Measurements from ENCODE around the gene MAPK7.

GRCh38 chr17:19388791-19389785 is 10.8 kb downstream of the MAPK7 start:
- TF ChIP-seq, protein P1, sequence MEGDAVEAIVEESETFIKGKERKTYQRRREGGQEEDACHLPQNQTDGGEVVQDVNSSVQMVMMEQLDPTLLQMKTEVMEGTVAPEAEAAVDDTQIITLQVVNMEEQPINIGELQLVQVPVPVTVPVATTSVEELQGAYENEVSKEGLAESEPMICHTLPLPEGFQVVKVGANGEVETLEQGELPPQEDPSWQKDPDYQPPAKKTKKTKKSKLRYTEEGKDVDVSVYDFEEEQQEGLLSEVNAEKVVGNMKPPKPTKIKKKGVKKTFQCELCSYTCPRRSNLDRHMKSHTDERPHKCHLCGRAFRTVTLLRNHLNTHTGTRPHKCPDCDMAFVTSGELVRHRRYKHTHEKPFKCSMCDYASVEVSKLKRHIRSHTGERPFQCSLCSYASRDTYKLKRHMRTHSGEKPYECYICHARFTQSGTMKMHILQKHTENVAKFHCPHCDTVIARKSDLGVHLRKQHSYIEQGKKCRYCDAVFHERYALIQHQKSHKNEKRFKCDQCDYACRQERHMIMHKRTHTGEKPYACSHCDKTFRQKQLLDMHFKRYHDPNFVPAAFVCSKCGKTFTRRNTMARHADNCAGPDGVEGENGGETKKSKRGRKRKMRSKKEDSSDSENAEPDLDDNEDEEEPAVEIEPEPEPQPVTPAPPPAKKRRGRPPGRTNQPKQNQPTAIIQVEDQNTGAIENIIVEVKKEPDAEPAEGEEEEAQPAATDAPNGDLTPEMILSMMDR (IDR thresholded peaks at IDR 0.05; ENCODE audit: poor library complexity) = no peak
- TF ChIP-seq EZH2 (IDR thresholded peaks at IDR 0.05; ENCODE audit: borderline replicate concordance) (no peak), EZH2phosphoT487 (IDR thresholded peaks at IDR 0.05; ENCODE audit: low read depth, severe bottlenecking, unreplicated experiment) (no peak)
